ENCODE measurements around the gene MAN2A1. TPM values are rescaled to one million over a fixed set of nuclear protein-coding genes. Genes with fewer than 3 reads are reported as not detected.

MAN2A1 gene
- total and polyA plus RNA-seq, 10 donors = 9.5 to 84.8 (median 54.5) TPM

DNA sequence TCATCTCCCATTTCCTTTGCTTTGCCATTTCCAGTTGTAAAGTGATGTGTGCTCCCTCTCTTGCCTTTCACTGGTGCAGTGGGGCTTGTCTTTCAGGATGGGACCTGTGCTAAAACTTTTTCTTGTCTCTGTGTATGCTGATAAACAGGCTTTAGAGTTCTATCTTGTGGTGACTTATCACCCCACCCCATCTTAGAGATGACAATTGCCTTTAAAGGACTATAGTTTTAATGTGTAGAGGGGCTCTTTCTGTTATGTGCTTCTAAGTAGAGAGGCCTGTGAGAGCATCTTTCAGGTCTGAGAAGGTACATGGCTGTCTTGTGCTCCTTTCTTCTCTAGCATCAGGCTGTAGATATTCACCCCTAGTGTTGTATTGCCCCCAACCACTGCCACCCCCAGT lies 21.9 kb downstream of the MAN2A1 start:
- Histone ChIP-seq H3K27me3 (replicated peaks in 1 of 7) (no peaks in the 10 kb centered on the region), H3K9me3 (no peaks in the 10 kb centered on the region), H3K4me3 (no peak overlapping the region), H3K27ac (no peak overlapping the region), H3K4me1 (peaks cover 0 to 31% (median 0%) of the 10 kb centered on the region in 6 donors), H3K36me3 (peaks cover 0 to 22% (median 2%) of the 10 kb centered on the region in 6 donors)
- DNase-seq = no peak
- TF ChIP-seq, protein P1, sequence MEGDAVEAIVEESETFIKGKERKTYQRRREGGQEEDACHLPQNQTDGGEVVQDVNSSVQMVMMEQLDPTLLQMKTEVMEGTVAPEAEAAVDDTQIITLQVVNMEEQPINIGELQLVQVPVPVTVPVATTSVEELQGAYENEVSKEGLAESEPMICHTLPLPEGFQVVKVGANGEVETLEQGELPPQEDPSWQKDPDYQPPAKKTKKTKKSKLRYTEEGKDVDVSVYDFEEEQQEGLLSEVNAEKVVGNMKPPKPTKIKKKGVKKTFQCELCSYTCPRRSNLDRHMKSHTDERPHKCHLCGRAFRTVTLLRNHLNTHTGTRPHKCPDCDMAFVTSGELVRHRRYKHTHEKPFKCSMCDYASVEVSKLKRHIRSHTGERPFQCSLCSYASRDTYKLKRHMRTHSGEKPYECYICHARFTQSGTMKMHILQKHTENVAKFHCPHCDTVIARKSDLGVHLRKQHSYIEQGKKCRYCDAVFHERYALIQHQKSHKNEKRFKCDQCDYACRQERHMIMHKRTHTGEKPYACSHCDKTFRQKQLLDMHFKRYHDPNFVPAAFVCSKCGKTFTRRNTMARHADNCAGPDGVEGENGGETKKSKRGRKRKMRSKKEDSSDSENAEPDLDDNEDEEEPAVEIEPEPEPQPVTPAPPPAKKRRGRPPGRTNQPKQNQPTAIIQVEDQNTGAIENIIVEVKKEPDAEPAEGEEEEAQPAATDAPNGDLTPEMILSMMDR (IDR thresholded peaks at IDR 0.05 in 8 of 11, conservative IDR thresholded peaks at IDR 0.05 in 3 of 11) = no peak
- TF ChIP-seq POLR2A (IDR thresholded peaks at IDR 0.05) (no peak), POLR2AphosphoS5 (IDR thresholded peaks at IDR 0.05) (no peak)
- intact Hi-C loops (cut with DNase I; ENCODE audit: low total_unique reads) = no loop called here

DNA sequence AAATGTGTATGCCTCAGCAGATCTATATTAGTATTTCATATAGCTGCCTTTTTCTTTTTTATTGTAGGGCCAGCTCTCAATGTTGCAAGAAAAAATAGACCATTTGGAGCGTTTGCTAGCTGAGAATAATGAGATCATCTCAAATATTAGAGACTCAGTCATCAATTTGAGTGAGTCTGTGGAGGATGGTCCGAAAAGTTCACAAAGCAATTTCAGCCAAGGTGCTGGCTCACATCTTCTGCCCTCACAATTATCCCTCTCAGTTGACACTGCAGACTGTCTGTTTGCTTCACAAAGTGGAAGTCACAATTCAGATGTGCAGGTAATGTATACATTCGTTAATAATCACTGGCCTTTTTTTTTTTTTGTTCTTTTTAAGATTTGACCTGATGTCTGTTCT lies 23.7 kb downstream of the MAN2A1 start:
- H3K4me1 ChIP-seq = peaks cover 0 to 31% (median 0%) of the 10 kb centered on the region in 6 donors
- intact Hi-C loops (cut with DNase I; ENCODE audit: low total_unique reads) = no loop called here
- TF ChIP-seq POLR2A (IDR thresholded peaks at IDR 0.05) (no peak), POLR2AphosphoS5 (IDR thresholded peaks at IDR 0.05) (no peak)
- TF ChIP-seq, protein P1 (IDR thresholded peaks at IDR 0.05 in 8 of 11, conservative IDR thresholded peaks at IDR 0.05 in 3 of 11) = no peak
- no peaks in the 10 kb centered on the region for H3K27me3 ChIP-seq (replicated peaks in 1 of 7)
- no peak overlapping the region for H3K4me3 ChIP-seq
- peaks cover 0 to 40% (median 14%) of the 10 kb centered on the region in 6 donors for H3K36me3 ChIP-seq
- H3K9me3 ChIP-seq = no peaks in the 10 kb centered on the region
- 85 to 90% (median 87%) methylated on average over 3 of the region's 3 CpGs for WGBS, 5 donors
- no peak overlapping the region for H3K27ac ChIP-seq
- no peak for DNase-seq

DNA sequence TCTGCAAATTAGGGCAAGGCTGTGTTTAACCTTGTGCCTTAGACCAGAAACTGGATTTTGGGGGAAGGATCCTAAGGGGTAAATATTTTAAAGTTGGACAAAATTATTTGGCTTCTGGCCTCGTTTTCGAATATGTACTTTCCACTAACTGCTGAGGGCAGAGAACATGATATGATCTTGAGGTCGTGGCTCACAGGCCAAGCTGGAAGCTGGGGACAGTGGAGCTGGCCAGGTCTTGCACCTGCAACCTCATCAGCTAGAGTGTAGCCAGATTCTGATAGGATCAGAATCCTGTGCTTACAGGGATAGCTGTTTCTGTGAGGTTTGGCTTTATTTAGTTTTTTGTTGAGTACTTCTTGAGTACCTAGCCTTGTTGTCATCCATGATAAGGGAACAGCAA lies 24.9 kb downstream of the MAN2A1 start:
- no peaks in the 10 kb centered on the region for H3K27me3 ChIP-seq (replicated peaks in 1 of 7)
- DNase-seq = no peak
- no peak overlapping the region for H3K27ac ChIP-seq
- no peak overlapping the region for H3K4me3 ChIP-seq
- H3K9me3 ChIP-seq = no peaks in the 10 kb centered on the region
- TF ChIP-seq POLR2A (IDR thresholded peaks at IDR 0.05) = no peak
- TF ChIP-seq, protein P1 (IDR thresholded peaks at IDR 0.05 in 8 of 11, conservative IDR thresholded peaks at IDR 0.05 in 3 of 11) = no peak
- no peak for TF ChIP-seq POLR2AphosphoS5 (IDR thresholded peaks at IDR 0.05)
- peaks cover 0 to 28% (median 0%) of the 10 kb centered on the region in 6 donors for H3K4me1 ChIP-seq
- intact Hi-C loops (cut with DNase I; ENCODE audit: low total_unique reads) = no loop called here
- 72 to 87% (median 77%) methylated on average over 3 of the region's 3 CpGs for WGBS, 5 donors
- peaks cover 0 to 48% (median 15%) of the 10 kb centered on the region in 6 donors for H3K36me3 ChIP-seq

DNA sequence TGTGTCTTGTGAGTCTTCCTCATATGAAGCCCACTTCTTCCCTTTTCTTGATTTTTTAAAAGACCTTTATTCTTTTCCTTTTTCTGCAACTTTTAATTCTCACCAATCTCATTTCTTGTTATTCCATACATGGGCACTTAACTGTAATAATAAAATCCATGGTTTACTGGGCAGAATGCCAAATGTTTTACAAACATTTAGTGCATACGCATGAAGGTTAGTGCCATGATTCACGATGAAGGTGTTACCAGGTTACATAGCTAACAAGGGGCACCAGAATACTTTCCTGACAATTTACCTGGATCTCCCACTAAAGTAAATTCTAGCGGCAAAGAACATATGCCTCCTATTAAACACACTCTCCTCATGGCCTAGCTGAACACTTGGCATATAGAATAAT lies 28.5 kb downstream of the MAN2A1 start:
- no peaks in the 10 kb centered on the region for H3K27me3 ChIP-seq (replicated peaks in 1 of 7)
- H3K27ac ChIP-seq = no peak overlapping the region
- H3K4me3 ChIP-seq = no peak overlapping the region
- intact Hi-C loops (cut with DNase I; ENCODE audit: low total_unique reads) = no loop called here
- peaks cover 0 to 48% (median 15%) of the 10 kb centered on the region in 6 donors for H3K36me3 ChIP-seq
- no peak for DNase-seq
- WGBS, 5 donors = 84 to 97% (median 97%) methylated on average over 3 of the region's 3 CpGs
- no peaks in the 10 kb centered on the region for H3K9me3 ChIP-seq
- peaks cover 0 to 5% (median 0%) of the 10 kb centered on the region in 6 donors for H3K4me1 ChIP-seq
- TF ChIP-seq, protein P1 (IDR thresholded peaks at IDR 0.05 in 8 of 11, conservative IDR thresholded peaks at IDR 0.05 in 3 of 11) = no peak
- TF ChIP-seq POLR2A (IDR thresholded peaks at IDR 0.05) = no peak
- no peak for TF ChIP-seq POLR2AphosphoS5 (IDR thresholded peaks at IDR 0.05)

All from spleen (tissue), 11 donors.